GM12892 (cell line): ENCODE data around the gene EXOG.

Source experiments
- POLR2AphosphoS5 ChIP-seq: IDR thresholded peaks from 2 replicates; pipeline ENCODE4 v1.6.1; 2011; ENCODE audit warnings: low read depth, low read length, control low read depth
- TAF1 ChIP-seq: IDR thresholded peaks from 2 replicates; pipeline ENCODE4 v1.6.1; 2011; ENCODE audit warnings: low read depth, mild to moderate bottlenecking, control low read depth, low read length, borderline replicate concordance

DNA sequence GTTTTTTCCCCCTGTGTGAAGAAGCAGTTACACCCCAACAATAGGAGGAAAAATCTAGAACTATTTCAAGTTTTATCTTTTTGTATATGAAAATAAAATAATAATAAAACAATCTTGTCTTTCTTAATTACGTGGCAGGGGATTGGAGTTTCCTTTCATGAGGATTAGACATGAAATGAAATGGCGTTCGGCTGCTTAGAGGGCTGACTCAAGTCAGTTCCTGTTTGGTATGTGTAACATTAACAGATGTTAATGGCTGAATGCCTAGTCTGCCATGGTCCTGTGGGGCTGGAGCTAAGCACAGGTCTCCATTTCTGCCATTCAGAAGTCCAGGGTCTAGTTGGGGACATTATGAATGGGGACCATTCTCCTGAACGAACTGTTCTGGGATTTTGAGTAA, 3.1 kb upstream of the EXOG start:
- TF ChIP-seq TAF1 (no peak), POLR2AphosphoS5 (no peak)
